Uterus (tissue), 2 donors: ENCODE data around the gene PSTPIP1.

Experiments
- CTCF ChIP-seq, 4 experiments: fragments of 200-600 bp in 2 of 4; fragments of 450-650 bp in 2 of 4; sonication (generic) in 2 of 4; IDR thresholded peaks; one replicate each; pipeline ENCODE4 v1.5.1; 2016 to 2019; ENCODE audit warnings: antibody characterized with exemption in 4 of 4, mild to moderate bottlenecking in 2 of 4, moderate library complexity in 1 of 4
- POLR2A ChIP-seq, 2 donors: fragments of 450-650 bp; IDR thresholded peaks; one replicate each; pipeline ENCODE4 v1.6.1; 2016; ENCODE audit warnings: antibody characterized with exemption in 2 of 2, mild to moderate bottlenecking in 1 of 2, moderate library complexity in 1 of 2

- no peak for TF ChIP-seq CTCF (IDR thresholded peaks at IDR 0.05)
- TF ChIP-seq POLR2A (IDR thresholded peaks at IDR 0.05), result no peak
Measured at GRCh38 chr15:77057072-77057471, 62.1 kb downstream of the PSTPIP1 start.
